ENCODE data around the gene GAPVD1. TPM values are rescaled to one million over a fixed set of nuclear protein-coding genes. Genes with fewer than 3 reads are reported as not detected.
A peak's percentile ranks its signal among the peaks of the same experiment; 100 is the strongest.

Gene GAPVD1
- total RNA-seq, 4 donors from 2014 or later, result 43.6 to 80.9 (median 65.6) TPM

GRCh38 chr9:125361837-125362531 is 100.4 kb downstream of the GAPVD1 start:
- TF ChIP-seq CTCF (IDR thresholded peaks at IDR 0.05), result no peak
- TF ChIP-seq POLR2A (IDR thresholded peaks at IDR 0.05), result no peak
- Histone ChIP-seq H3K4me3 (no peak overlapping the region), H3K27ac (no peak overlapping the region), H3K36me3 (peaks cover 0 to 69% (median 0%) of the 10 kb centered on the region in 3 donors), H3K4me1 (no peaks in the 10 kb centered on the region), H3K27me3 (no peaks in the 10 kb centered on the region), H3K9me3 (no peaks in the 10 kb centered on the region)
- DNase-seq, result no peak

- Histone ChIP-seq H3K27me3 (no peaks in the 10 kb centered on the region), H3K9me3 (no peaks in the 10 kb centered on the region), H3K27ac (no peak overlapping the region), H3K4me3 (no peak overlapping the region), H3K4me1 (no peaks in the 10 kb centered on the region), H3K36me3 (peaks cover 0 to 25% (median 0%) of the 10 kb centered on the region in 3 donors)
- no peak for TF ChIP-seq CTCF (IDR thresholded peaks at IDR 0.05)
- TF ChIP-seq POLR2A (IDR thresholded peaks at IDR 0.05), result no peak
- no peak for DNase-seq
Measured at GRCh38 chr9:125366676-125367075, 105.0 kb downstream of the GAPVD1 start.

- no peaks in the 10 kb centered on the region for H3K27me3 ChIP-seq
- no peak overlapping the region for H3K4me3 ChIP-seq
- no peak for DNase-seq
- H3K4me1 ChIP-seq, result peaks cover 0 to 3% (median 0%) of the 10 kb centered on the region in 4 donors
- H3K27ac ChIP-seq, result no peak overlapping the region
- no peak for TF ChIP-seq POLR2A (IDR thresholded peaks at IDR 0.05)
- TF ChIP-seq CTCF (IDR thresholded peaks at IDR 0.05), result no peak
- no peaks in the 10 kb centered on the region for H3K9me3 ChIP-seq
- no peaks in the 10 kb centered on the region for H3K36me3 ChIP-seq
Measured at GRCh38 chr9:125370786-125371185, 109.2 kb downstream of the GAPVD1 start.

- Histone ChIP-seq H3K27me3 (no peaks in the 10 kb centered on the region), H3K27ac (no peak overlapping the region), H3K36me3 (no peaks in the 10 kb centered on the region), H3K9me3 (no peaks in the 10 kb centered on the region), H3K4me3 (no peak overlapping the region), H3K4me1 (peaks cover 0 to 3% (median 0%) of the 10 kb centered on the region in 4 donors)
- DNase-seq, result no peak
- no peak for TF ChIP-seq POLR2A (IDR thresholded peaks at IDR 0.05)
- no peak for TF ChIP-seq CTCF (IDR thresholded peaks at IDR 0.05)
Measured at GRCh38 chr9:125372441-125373226, 111.0 kb downstream of the GAPVD1 start.

- peak in 5 of 6 experiments; percentile 40 to 84 (median 79) for TF ChIP-seq CTCF (IDR thresholded peaks at IDR 0.05)
- TF ChIP-seq POLR2A (IDR thresholded peaks at IDR 0.05), result no peak
- H3K4me3 ChIP-seq, result peak overlapping the region in 3 of 4 donors; percentile 18 to 34 (median 19)
- DNase-seq, result peak; percentile 44 to 69 (median 64)
- H3K27ac ChIP-seq, result no peak overlapping the region
- H3K36me3 ChIP-seq, result no peaks in the 10 kb centered on the region
- peaks cover 0 to 3% (median 0%) of the 10 kb centered on the region in 4 donors for H3K4me1 ChIP-seq
- no peaks in the 10 kb centered on the region for H3K27me3 ChIP-seq
- H3K9me3 ChIP-seq, result no peaks in the 10 kb centered on the region
Measured at GRCh38 chr9:125374443-125375309, 113.0 kb downstream of the GAPVD1 start.
